ENCODE data around the gene SLC2A9.

SLC2A9 gene

GRCh38 chr4:10041036-10041435 is 19.7 kb upstream of the SLC2A9 start:
- no peak for DNase-seq

GRCh38 chr4:10040049-10040892 is 19.0 kb upstream of the SLC2A9 start:
- no peak for DNase-seq

- DNase-seq = no peak
These were observed 15.6 kb upstream of the SLC2A9 start for GRCh38 chr4:10036807-10037342.

- DNase-seq = no peak
These were observed 13.8 kb upstream of the SLC2A9 start for GRCh38 chr4:10035130-10035529.

- DNase-seq = no peak
These were observed 13.4 kb upstream of the SLC2A9 start for GRCh38 chr4:10034612-10035104.

- DNase-seq = no peak
These were observed 12.8 kb upstream of the SLC2A9 start for GRCh38 chr4:10034136-10034535.

GRCh38 chr4:10033191-10033881 is 12.0 kb upstream of the SLC2A9 start:
- DNase-seq = no peak

GRCh38 chr4:10032625-10033024 is 11.3 kb upstream of the SLC2A9 start:
- DNase-seq = no peak

- no peak for DNase-seq
These were observed 10.6 kb upstream of the SLC2A9 start for GRCh38 chr4:10031668-10032590.

- no peak for DNase-seq
These were observed 9.8 kb upstream of the SLC2A9 start for GRCh38 chr4:10030972-10031667.

GRCh38 chr4:10029403-10029802 is 8.1 kb upstream of the SLC2A9 start:
- no peak for DNase-seq

- no peak for DNase-seq
These were observed 7.6 kb upstream of the SLC2A9 start for GRCh38 chr4:10028910-10029309.

GRCh38 chr4:10026485-10026884 is 5.2 kb upstream of the SLC2A9 start:
- no peak for DNase-seq

GRCh38 chr4:10025230-10025806 is 4.0 kb upstream of the SLC2A9 start:
- DNase-seq = no peak

- DNase-seq = no peak
These were observed 3.0 kb upstream of the SLC2A9 start for GRCh38 chr4:10024303-10024702.

GRCh38 chr4:10023806-10024205 is 2.5 kb upstream of the SLC2A9 start:
- no peak for DNase-seq

- DNase-seq = no peak
These were observed 1.7 kb upstream of the SLC2A9 start for GRCh38 chr4:10023050-10023419.

GRCh38 chr4:10022346-10023049 is 1.2 kb upstream of the SLC2A9 start:
- DNase-seq = no peak

GRCh38 chr4:10021653-10022023 is 341 bp upstream of the SLC2A9 start:
- no peak for DNase-seq

GRCh38 chr4:10020106-10020505 is 1.2 kb downstream of the SLC2A9 start:
- DNase-seq = no peak

- DNase-seq = no peak
These were observed 1.7 kb downstream of the SLC2A9 start for GRCh38 chr4:10019521-10020051.
